IPS DF 19.7 (cell line): ENCODE measurements around the gene SETDB1.

Source experiments
- DNase-seq: peaks from one replicate; pipeline ENCODE4 v3.0.0-alpha.2; 2013; ENCODE audit warnings: low read depth, low spot score

SETDB1 gene

DNA sequence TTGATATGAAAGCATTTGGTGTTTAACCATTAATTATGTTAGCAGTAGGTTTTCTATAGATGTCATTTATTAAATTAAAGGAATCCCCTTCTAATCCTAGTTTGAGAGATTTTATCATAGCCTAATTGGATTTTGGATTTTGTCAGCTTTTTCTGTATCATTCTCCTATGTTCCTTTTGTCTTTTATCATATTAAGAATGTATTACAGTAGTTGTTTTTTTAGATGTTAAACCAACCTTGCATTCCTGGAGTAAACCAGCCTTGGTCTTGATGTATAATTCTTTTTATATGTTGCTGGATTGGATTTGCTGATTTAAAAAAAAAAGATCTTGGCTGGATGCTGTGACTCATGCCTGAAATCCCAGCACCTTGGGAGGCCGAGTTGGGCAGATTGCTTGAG is 5.6 kb downstream of the SETDB1 start:
- no peak for DNase-seq

DNA sequence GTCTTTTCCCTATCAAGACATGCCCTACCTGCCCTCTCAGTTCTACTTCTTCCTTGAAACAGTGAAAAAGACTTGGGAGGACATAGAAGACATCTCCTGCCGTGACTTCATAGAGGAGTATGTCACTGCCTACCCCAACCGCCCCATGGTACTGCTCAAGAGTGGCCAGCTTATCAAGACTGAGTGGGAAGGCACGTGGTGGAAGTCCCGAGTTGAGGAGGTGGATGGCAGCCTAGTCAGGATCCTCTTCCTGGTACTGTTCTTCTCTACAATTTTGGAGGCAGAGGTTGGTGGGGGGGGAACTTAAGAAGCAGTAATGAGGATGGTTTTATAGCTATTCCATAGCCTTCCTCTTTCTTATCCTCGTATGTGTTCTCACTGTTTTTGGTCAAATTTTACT is 18.7 kb downstream of the SETDB1 start:
- DNase-seq = no peak

DNA sequence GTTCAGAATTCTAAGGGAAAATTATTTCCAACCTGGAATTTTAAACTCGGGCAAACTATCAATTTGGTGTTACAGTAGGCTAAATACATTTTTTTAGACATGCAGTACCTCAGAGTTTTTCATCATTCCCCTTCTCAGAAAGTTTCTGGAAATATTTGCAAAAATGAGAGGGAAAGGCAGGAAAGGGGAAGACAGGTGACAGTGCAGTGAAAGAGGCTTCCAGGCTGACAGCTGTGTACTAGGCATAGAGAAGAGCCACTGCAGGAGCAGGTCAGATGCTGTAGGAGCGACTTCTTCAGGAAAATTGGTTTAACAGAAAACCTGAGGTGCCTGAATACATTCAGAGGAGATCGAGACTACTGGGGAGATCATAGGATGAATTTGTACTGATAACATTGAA is 28.5 kb downstream of the SETDB1 start:
- no peak for DNase-seq

DNA sequence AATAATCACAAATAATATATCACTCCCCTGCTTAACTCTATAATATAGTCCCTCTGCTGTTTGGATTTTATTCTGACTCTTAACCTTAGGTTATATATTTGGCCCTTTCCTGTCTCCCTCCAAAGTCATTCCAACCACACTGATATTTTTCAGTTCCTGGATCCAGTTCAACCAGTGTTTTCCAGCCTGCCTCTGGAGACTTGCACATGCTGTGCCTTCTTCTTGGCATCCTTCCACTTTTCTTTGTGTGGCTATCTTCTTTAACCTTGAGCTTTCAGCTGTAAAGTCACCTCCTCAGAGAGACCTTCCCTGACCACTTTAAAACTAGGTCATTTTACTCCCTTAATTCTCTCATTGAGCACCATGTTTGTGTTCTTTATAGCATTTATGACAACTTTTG is 29.1 kb downstream of the SETDB1 start:
- no peak for DNase-seq

DNA sequence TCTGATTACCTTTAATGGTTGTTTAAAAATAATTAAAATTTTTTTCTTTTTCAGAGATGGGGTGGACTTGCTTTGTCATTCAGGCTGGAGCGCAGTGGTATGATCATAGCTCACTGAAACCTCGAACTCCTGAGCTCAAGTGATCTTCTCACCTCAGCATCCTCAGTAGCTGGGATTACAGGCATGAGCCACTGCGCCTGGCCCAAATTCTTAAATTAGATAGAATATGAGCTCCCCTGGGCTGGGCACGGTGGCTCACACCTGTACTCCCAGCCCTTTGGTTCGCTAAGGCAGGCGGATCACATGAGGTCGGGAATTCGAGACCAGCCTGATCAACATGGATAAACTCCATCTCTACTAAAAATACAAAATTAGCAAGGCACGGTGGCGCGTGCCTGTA is 31.5 kb downstream of the SETDB1 start:
- no peak for DNase-seq

DNA sequence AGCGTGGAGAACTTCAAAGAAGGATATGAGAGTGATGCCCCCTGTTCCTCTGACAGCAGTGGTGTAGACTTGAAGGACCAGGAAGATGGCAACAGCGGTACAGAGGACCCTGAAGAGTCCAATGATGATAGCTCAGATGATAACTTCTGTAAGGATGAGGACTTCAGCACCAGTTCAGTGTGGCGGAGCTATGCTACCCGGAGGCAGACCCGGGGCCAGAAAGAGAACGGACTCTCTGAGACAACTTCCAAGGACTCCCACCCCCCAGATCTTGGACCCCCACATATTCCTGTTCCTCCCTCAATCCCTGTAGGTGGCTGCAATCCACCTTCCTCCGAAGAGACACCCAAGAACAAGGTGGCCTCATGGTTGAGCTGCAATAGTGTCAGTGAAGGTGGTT is 34.5 kb downstream of the SETDB1 start:
- DNase-seq = no peak

DNA sequence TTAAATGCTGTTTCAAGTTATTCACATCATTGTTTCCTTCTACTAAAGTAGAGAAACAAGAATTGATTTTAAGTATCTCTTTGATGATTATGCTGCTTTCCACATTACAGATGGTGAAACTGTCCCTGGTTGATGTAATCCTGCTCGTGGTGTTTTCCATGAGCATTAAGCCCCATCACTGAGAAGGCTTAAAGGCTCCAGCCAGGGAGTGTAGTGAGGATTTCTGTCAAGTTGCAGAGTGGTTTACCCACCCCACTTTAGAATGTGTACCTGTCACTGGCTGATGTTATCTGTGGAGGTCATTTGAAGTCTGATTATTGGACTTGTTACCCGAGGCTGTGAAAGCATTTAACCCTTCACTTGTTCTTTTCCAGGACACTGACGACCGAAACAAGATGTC is 35.6 kb downstream of the SETDB1 start:
- no peak for DNase-seq

DNA sequence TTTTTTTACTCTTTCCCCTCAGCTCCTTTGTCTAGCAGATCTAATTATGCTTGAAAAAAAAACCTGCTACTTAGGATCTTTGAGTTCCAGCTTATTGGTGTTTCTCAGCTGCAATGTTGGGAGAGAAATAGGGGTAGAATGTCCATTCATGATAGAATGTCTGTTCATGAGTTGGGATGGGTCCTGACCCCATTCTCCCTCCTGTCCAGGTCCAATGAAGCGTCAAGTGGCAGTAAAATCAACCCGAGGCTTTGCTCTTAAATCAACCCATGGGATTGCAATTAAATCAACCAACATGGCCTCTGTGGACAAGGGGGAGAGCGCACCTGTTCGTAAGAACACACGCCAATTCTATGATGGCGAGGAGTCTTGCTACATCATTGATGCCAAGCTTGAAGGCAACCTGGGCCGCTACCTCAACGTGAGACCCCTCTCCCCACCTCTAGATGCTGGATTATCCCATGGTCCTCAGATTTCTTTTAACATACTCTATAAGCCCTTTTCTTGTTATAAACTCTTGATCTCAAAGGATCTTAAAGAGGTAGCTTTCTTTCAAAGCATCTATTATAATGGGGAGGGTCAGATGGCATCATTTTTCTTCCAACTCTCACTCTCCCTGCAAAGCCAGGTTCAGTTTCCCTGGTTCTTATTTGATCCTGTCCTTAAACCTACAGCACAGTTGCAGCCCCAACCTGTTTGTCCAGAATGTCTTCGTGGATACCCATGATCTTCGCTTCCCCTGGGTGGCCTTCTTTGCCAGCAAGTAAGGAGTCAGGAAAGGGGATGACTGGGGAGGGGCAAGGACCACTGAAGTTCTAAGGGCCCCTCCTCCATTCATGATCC is 37.4 kb downstream of the SETDB1 start:
- DNase-seq = no peak

DNA sequence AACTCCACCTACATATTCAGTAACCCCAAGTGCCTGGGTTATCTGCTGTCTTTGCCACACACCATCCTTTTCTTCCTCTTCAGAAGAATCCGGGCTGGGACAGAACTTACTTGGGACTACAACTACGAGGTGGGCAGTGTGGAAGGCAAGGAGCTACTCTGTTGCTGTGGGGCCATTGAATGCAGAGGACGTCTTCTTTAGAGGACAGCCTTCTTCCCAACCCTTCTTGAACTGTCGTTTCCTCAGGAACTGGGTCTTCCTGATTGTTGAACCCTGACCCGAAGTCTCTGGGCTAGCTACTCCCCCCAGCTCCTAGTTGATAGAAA is 38.0 kb downstream of the SETDB1 start:
- DNase-seq = no peak

DNA sequence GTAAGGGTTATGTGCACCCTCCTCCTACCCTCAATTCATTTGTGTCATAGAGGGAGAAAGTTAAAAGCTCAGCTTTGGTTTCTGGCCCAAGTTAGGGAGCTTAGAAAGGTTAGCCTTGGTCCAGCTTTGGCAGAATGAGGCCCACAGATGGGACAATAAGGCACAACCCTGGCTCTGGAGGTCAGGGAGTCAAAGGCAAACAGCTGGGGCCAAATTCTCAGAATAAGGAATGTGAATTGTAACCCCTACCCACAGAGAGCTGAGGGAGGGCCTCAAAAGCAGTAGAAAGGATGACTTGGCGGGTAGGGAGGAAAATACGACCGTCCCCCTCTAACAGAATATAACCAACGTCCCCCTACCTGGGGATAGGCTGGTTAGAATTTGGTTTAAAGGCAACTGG is 39.4 kb downstream of the SETDB1 start:
- DNase-seq = no peak

DNA sequence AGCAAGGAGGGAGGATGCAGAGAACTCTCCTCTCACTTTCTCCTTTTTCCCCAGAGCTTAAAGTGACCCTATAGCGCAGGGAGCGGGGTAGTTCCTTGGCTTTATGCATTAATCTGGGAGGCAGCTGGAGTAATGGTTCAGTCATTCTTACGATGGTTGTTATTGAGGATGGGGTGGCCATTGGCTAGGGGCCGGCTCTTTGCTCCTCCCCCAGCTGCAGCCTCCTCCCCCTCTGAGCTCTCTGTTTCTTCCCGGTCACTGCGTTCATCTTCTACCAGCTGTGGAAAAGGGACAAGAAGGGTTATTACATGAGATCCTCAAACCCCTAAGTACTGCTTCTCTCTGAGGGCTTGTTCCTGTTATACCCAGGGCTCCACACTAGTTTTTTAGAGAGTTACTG is 39.8 kb downstream of the SETDB1 start:
- no peak for DNase-seq

DNA sequence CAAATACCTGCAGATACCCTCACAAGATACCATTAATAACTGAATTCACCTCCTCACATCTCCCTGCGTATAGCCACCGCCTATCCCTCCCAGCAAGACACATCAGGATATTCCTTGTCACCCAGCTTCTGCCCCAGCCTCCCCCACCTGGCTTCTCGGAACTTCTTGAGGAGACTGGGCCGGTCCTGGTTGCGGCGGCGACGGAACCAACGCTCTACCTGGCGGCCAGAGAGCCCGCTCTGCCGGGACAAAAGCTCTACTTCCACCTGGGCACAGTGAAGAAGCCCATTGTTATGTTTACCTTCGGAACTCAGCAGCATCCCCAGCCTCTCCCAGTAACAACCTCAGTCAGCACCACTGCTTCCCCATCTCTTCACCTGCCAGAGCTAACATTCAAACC is 41.8 kb downstream of the SETDB1 start:
- DNase-seq = no peak

DNA sequence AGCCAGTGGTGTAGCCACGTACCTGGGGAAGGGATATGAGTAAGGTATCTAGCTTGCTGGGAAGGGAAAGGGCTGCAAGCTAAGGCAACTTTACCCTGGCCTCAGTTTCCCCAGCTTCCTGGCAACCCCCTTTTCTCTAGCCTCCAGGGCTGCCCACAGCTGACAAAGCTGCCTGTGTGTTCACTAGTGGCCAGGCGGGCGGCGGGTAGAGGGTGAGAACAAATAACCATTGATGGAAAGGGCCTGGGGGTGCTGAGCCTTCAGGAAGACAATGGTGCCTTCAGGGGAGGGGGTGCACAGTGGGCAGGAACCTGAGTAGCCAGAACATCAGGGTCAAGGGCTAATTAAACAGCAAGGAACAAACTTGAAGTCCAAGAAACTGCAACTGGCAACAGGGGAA is 42.3 kb downstream of the SETDB1 start:
- no peak for DNase-seq

DNA sequence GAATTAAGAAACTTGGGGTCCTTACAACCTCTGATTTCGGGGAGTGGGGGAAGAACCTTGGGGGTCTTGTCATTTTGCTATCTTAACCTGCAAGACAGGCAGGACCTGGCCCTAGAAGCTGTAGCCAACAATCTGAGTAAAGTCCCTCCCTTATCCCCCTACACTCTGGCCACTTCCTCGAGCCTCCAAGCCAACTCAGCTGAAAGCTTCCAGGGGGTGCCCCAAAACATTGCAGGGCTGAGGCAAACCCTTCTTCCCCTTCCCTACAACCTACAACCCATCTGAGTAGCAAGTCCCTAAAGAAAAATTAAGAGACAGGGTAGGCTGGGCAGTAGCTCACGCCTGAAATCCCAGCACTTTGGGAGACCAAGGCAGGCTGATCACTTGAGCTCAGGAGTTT is 43.5 kb downstream of the SETDB1 start:
- DNase-seq = no peak

DNA sequence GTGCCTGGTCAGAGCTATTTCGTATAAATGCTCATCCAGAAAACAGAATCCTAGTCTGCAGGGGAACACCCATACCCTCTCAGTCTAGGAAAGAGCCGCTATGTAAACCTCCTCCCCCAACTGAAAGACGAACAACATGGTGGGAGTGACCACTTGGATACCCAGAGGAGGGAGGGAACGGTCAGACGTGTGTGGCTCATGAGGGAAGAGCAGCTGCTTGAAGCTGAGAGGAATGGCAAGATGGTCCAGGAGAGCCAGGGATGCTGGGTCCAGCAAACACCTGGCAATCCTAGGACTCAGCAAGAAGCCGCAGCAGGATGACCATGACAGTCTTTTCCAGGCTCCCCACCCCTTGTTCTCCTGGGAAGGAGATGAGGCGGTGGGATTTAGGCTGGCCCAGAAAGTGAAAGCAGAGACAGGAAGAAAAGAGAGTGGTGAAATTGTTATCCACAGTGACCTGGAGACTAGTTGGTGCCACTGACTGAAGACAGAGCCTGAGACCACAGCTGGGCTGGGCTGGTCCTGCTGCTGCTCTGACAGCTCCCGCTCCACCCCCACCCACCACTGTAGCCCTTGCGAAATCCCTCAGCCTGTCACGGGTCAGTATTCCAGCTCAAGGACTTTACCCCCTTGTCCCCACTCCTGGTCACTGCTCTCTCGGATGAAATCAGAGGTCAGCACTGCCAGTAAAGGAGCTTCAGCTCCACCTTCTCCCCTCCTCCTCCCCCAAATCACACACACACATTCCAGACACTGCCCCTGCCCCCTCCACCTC is 44.8 kb downstream of the SETDB1 start:
- DNase-seq = no peak

DNA sequence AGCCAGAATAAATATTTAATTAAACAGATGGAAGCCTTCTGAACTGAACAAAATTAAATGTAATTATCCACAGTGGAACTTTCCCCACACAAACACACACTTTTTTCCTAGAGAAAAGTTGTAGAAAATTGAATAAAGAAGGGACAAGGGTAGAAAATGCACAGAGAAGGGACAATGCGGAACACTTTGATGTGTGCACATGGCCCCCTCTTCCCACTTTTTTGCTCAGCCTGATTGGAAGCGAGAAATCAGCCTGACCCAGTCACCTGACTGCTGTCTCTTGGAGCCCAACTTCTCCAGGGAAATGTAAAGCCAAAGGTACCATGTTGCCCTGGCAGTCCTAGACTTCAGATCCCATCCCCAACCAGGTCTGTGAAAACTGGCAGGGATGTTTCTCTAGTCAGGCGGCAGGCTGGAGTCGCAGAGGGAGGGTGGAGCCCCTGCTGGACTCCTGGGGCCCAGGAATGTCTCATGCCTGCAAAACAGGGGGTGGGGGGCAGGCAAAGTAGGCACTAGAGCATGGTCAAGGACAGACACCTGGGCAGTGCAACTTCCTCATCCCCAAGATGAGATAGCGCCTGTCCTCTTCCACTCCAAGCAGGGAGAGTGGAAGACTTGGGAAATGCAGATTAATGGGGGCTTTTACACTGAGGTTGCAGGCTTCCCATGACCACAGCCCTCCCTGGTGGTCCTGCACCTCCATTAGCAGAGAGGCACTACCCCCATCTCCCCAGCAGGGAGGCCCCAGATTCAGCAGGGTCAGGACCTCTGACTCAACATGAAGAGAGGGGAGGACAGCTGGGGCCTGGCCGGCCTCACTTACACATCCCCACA is 45.6 kb downstream of the SETDB1 start:
- no peak for DNase-seq

DNA sequence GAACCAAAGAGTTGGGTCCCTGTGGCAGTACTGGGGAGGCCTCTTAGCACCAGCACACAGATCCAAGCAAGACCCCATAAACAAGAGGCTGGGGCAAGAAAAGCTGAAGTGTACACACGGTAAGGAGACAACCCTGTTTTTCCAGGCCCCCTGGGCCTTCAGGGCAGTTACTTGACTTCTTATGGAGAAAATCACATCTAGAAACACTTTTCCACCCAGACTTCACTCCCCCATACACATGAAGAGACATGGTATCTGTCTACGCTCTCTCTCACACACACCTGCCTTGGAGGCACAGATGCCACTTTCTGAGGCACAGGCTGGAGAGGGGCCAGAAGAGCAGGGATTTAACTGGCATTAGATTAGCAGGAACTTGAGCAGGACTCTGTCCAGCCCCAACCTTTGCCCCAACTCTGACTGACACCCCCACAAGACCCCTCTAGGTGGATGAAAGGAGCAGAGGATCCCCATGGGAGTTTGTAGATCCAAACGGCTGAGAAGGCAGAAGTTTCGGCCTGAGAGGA is 46.3 kb downstream of the SETDB1 start:
- DNase-seq = no peak

DNA sequence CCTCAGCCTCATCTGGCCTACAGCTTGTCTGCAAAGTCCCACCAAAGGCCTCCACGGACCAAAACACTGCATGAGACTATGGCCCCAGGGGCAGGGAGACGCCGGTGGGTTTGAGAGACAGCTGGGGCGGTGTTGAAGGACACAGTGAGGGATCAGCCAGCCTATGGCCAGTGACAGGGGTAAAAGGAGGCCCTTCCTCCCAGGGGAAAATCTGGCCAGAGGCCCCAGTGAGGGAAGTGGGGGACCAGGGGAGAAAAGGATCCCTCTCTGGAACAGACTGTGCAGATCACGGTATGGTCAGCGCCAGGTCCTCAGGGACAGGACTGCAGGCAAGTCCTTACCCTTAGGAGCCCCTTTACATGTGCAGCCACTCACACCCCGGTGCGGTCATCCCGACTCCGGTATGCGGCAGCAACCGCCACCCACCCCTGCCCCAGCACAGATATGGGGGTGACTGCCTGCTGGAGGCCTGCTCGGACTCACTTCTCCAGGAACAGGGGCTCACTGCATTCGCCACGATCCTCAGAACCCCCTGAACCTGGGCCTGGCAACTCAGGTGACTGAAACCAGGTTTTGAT is 47.2 kb downstream of the SETDB1 start:
- no peak for DNase-seq

DNA sequence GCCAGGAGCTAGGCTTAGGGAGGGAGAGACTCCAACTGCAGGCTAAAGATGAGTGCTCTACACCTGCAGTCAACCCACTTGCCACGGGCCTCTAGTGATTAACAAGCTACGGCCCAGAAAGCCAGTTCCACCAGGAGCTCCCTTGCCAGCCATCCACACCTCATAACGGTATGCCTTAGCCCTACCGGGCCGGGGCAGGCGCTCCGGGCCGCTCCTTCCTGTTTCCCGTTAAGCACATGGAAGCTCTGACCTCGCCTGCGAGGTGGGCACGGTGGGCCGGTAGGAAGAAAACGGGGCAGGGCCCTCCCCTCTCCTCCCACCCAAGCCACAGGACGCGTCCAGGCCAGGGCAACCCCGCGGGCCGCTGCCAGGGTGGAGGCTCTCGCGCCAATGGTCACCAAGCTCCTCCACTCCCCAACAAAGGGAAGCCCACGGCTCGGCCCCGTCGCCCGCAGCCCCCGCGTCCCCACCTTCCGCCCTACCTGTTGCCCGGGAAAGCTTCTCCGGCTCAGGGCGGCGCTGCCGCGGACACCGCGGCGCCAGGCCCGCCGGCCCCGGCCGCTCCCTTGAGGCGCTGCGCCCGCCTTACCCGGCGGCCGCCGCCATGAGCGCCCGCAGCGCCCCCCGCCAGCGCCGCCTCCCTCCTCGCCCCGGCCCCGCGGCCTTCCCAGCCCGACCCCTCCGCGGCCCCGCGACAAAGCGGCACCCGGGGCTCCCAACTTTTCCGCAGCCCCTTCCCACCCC is 47.8 kb downstream of the SETDB1 start:
- DNase-seq = no peak

DNA sequence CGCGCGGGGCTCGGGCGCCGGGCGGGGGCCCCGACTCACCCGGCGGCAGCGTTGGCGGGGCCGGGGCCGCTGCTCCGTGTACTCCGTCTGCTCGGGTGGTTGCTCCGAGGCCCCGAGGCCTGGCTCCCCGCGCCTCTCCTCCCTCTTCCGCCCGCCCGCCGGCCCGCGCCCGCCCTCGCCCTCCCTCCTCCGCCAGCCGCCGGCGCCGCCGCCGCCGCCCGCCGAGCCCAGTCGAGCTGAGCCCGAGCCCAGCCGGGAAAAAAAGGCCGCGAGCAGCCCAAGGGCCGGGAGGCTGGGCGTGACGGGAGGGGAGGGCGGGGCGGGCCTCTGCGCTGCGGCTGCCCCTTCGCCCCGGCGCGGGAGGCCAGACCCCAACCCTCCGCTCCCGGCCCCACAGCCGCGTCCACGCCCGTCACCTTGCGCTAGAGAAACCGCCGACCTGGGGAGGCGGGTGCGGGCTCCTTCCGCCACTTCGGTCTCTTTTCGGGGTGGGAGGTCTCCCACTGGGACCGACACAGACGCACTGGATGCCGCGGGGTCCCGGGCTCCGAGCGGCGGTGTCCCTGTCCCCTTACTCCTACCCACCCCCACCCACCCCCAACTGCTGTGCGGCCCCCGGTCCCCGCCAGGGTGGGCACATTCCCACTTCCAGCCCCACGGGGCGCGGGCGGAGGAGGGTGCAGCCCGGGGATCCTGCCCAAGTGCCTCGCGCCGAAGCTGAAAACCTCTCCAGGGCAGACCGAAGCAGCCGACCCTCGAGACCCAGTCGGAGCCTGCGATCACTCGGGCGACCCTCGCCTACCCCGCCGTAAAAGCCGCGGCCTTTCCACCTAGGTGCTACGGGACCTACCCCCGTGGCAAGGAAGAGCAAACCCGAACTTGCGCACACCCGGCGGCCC is 48.7 kb downstream of the SETDB1 start, which contains the start of gene CERS2:
Gene CERS2, minus strand, starts transcription at position 256 of the 899 bp plus-strand sequence. CDS start 5,745 bp downstream, outside the sequence.
- DNase-seq = no peak
